Activated gamma-delta T cell treated with Interleukin-2 at 50 U/mL for 16 hours (primary cell): ENCODE results near the gene CCDC78.
"Not testable (repeated sequence)": the region's sequence is repeated elsewhere in the genome, so short reads cannot be mapped to it uniquely, and the experiment has no call there.

Experiments
- DNase-seq: peaks from one replicate; pipeline ENCODE4 v3.0.0-alpha.2; 2020

CCDC78 gene

DNA sequence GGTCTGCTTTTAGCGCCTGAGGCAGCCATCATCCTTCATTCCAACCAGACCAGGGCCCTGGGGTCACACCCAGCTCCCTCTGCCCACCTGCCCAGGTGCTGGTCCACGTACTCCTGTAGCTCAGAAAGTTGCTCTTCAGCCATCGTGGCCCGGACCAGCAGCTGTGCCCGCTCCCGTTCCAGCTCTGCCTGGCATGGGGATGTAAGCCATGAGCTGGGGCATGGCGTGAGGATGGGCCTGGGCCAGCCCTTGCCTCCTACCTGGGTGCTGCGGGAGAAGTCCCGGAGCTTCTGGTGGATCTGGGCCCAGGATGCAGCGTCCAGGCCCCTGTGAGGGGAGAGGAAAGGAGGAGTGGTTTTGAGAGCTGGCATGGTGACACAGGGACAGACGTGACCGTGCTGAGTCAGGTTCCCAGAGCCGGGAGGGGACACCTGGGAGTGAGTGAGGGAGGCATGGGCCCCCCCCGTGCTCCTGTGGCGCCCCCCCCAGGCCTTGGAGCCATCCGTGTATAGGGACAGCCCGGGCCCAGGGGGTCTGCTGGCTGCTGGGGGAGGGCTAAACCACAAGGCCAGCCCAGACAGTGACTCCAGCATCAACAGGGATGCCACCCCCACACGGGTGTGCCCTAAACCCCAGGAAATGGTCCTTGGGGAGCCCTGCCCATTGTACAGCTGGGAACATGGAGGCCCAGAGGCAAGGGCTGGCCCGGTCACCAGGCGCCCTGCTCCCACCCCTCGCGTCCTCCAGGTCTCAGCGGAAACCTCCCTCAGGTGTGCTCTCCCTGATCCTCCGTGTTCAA, 3.2 kb downstream of the CCDC78 start:
- DNase-seq, result no peak

- DNase-seq, result peak; percentile 35
Measured at GRCh38 chr16:721765-722540, 4.3 kb downstream of the CCDC78 start.

- peak; percentile 74 for DNase-seq
Measured at GRCh38 chr16:720990-721764, 5.1 kb downstream of the CCDC78 start, which contains the start of gene ANTKMT. Gene ANTKMT (plus strand): TSS chr16:721146. CDS start chr16:721275, 129 bp downstream.

DNA sequence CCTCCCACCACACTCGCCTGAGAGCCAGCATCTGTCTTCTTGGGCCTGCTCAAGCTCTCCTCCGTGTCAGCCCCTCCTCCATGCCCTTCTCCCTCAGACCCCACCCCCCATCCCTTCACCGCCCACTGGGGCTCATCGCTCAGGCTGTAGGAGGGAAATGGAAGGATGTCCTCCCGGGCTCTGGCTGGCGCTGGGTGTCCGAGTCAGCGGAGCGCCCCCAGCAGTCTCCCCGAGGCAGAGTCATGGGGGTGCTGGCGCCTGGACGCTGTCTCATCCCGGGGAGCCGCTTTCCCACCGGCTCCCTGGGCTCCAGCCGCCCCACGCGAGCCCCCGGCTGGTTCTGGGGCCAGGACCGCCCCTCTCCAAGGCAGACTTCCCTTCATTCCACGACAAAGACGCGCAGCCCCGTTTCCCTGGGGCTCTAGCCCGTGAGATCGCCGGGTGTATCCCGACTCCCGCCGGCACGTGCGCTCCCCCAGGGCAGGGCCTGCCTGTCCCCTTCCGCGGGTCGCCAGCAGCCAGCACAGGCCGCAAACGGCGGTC, 5.7 kb downstream of the CCDC78 start:
- no peak for DNase-seq

GRCh38 chr16:719815-720446, 6.3 kb downstream of the CCDC78 start:
- DNase-seq, result no peak

- no peak for DNase-seq
Measured at GRCh38 chr16:718922-719321, 7.3 kb downstream of the CCDC78 start.

DNA sequence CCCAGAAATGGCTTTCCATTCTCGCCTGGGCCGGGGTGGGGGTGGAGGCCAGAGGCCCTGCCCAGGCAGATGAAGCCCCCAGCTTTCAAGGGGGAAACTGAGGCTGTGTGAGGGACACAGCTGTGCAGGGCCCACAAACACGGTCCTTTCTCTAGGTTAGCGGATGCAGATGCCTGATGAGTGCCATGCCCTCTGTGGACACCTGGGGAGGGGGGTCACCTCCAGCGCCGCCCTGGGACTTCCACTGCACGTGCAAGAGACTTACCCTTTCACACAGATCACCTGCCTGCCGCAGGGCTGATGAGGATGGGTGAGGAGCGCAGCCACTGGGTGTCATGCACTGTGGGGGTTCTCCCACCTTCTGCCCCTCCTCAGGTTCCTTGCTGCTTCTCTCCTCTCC, 7.9 kb downstream of the CCDC78 start:
- DNase-seq, result no peak

DNA sequence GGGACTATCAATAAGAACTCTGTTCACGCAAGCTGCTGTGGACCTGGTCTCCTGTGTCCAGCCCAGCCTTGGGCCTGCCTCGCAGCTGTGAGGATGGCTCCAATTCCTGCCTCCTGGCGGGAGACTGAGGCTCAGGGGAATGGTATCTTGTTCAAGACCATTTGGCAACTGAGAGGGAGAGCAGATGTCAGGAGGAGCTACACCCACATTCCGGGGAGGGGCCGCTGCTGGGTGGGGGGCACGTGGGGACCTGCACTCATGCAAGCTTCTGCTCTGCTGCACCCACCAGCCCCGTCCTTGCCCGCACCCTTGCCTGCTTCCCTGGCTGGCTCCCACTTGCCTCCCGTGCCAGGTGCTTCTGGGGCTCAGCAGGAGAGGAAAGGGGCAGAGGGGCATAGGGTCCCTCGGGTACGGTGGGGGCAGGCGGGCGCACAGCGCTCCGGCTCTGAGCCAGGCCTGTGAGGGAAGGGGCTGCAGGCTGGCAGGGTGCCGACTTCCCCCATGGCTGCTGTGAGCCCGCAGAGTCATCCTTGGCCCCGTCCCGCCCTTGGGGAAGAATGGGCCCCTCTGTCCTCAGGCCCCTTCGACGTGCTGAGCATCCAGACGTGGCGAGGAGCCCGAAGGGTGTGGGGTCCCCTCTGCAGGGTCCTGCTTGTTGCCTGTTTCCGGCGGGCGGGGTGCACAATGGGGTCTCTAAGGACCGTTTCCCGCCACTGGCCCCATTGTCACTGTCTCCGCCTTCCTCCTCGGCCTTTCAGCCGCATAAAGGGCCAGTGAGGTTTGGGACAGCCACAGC, 8.6 kb downstream of the CCDC78 start:
- no peak for DNase-seq

DNA sequence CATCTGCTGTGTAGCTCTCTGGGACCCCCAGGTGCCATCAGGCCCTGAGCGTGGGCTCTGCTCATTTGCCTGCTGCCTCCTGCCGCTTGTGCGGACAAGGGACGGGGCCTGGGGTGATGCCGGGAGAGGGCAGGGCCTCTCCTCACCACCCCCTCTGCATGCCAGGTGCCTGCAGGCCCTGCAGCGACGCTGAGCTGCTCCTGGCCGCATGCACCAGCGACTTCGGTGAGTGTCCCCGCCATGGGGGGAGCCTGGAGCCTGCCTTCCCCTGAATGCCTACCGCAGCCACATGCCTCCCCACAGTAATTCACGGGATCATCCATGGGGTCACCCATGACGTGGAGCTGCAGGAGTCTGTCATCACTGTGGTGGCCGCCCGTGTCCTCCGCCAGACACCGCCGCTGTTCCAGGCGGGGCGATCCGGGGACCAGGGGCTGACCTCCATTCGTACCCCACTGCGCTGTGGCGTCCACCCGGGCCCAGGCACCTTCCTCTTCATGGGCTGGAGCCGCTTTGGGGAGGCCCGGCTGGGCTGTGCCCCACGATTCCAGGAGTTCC, 9.4 kb downstream of the CCDC78 start:
- DNase-seq, result no peak

DNA sequence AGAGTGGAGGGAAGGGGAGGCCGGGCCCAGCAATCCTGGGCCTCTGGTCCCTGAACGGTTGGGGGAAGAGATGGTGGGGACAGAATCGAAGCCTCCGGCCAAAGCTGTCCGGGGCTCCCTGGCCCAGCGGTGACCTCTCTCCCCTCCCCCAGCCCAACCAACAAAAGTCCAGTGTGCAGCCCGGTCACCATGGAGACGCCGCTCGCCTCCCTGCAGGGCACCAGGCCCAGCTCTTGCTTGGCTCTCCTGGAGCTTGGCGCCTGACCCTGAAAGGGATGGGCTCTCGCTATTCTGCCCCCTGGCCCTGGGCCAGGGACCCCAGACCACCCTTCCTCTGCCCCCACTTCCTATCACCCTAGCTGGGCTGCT, 10.1 kb downstream of the CCDC78 start:
- DNase-seq, result no peak

DNA sequence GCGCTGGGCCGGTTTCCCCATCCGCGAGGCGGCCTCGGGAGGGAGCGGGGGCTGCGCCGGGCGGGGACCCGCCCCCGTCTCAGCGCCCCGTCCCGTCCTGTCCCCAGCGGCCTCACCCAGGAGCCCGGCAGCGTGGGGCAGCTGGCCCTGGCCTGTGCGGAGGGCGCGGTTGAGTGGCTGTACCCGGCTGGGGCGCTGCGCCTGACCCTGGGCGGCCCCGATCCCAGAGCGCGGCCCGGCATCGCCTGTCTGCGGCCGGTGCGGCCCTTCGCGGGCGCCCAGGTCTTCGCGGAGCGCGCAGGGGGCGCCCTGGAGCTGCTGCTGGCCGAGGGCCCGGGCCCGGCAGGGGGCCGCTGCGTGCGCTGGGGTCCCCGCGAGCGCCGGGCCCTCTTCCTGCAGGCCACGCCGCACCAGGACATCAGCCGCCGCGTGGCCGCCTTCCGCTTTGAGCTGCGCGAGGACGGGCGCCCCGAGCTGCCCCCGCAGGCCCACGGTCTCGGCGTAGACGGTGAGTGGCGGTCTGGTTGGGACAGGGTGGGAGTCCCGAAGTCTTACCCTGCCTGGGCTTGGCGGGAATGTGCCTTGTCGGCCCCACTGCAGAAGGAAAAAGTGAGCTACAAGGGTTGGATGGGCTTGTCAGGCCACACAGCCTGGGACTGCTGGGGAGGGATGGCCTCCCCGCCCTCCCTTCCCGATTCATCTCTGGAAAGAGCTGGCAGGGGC, 10.6 kb downstream of the CCDC78 start:
- DNase-seq, result no peak

DNA sequence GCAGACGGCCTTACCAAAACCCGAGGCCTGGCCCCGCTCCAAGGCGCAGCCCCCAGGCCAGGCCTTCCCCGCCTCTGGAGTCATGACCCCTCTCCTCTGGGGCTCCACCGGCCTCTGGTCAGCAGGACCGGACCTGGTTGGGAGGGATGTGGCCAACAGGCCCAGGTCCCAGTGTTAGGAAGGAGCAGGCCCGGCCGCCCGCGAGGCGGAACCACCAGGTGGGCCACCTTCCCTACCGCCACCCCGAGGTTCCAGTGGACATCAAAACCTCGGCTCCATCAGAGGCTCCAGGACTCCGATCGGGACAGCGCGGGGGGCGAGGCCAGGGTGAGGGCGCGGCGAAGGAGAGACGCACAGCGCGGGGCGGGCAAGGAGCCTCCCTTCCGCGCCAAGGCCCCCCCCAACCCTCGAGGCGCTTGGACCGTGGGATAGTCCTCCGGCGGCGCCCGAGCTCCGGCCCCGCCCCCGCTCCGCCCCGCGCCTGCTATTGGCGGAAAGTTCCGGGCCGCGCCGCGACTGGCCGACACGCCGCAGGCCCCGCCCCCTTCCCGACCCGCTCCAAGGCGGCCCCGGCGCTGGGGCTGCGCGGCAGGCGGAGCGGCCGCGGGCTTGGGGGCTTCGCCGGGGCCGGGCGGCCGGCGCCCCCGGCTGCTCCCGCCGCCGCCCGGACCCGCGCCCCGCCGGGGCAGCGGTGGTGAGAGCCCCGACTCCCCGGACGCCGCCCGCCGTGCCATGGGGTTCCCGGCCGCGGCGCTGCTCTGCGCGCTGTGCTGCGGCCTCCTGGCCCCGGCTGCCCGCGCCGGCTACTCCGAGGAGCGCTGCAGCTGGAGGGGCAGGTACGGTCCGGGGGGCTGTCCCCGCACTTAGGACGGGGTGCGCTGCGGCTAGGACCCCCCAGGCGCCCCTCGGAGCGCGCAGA, 11.4 kb downstream of the CCDC78 start, which contains the start of gene METRN:
Gene METRN (plus strand): TSS at position 561 of the 919 bp plus-strand sequence. CDS start 172 bp downstream, at position 733.
- DNase-seq, result peak; percentile 90

DNA sequence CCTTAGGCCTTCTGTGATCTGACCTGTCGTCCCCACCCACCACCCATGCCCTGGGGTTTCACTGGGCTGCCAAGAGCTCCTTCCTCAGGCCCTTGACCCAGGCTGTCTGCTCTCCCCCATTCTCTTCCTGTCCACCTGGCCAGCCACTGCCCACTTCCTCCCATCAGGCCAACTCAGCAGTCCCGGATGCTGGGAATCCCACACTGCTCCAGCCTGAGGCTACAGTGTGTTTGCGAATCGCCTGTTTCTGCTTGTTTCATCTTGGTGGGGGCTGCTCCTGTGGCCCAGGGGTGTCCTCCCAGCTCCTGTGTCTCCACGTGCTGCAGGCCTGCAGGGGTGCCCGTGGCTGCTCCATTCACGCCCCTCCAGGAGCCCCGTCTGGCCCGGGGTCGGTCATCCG, 12.2 kb downstream of the CCDC78 start:
- DNase-seq, result no peak

DNA sequence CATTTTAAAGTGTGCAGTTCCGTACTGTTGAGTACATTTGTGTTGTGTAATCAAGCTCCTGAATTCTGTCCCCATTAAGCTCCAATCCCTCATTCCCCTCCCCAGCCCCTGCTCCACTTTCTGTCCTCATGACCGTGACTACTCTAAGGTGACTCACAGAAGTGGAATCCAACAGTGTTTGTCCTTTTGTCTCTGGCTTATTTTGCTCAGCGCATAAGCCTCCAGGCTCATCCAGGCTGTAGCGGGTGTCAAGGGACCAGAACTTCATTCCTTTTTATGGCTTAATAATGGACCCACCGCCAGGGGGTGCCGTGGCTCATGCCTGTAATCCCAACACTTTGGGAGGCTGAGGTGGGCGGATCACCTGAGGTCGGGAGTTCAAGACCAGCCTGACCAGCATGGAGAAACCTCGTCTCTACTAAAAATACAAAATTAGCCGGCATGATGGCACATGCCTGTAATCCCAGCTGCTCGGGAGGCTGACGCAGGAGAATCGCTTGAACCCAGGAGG, 13.4 kb downstream of the CCDC78 start:
- DNase-seq, result not testable (repeated sequence)

- peak; percentile 83 for DNase-seq
Measured at GRCh38 chr16:711548-712320, 14.5 kb downstream of the CCDC78 start.

DNA sequence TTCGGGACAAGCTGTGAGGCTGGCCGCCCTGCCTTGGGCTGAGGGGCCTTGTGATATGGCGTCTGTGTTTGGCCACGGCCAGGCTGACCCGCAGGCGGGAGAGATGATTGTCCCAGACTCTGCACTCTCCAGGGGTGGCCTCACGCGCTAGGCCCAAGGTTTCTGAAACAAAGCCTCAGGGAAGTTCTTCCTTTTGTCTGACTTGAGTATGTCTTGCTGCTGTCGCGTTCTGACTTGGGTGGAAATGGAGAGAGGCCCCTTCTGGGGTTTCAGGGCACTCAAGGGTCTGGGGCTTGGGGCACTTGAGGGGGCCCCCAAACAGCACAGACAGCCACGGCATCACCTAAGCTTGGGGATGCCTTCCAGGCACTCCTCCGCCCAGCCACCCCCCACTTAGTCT, 15.2 kb downstream of the CCDC78 start:
- DNase-seq, result no peak

- DNase-seq, result no peak
Measured at GRCh38 chr16:710500-711075, 15.7 kb downstream of the CCDC78 start.
